ENCODE results near the gene LMO4. TPM values are rescaled to one million over a fixed set of nuclear protein-coding genes. Genes with fewer than 3 reads are reported as not detected.
A peak's percentile ranks its signal among the peaks of the same experiment; 100 is the strongest.

Gene LMO4, protein sequence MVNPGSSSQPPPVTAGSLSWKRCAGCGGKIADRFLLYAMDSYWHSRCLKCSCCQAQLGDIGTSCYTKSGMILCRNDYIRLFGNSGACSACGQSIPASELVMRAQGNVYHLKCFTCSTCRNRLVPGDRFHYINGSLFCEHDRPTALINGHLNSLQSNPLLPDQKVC
- polyA plus RNA-seq (ENCODE audit: insufficient read length in 12 of 12): 100 to 1,000 TPM in 1 of 12 donors, 10 to 100 TPM in 10, not detected in 1; 44.1 to 109 (median 55.2) TPM
- long read RNA-seq, donor 1, full-length matches to known transcripts: 54 of 216 reads
- long read RNA-seq, donor 1, partial matches to known transcripts: 162 of 216 reads
- long read RNA-seq, donor 1, other reads (novel, unspliced or antisense): 0 of 216 reads
- long read RNA-seq, donor 2, full-length matches to known transcripts: 32 of 150 reads
- long read RNA-seq, donor 2, partial matches to known transcripts: 118 of 150 reads
- long read RNA-seq, donor 2, other reads (novel, unspliced or antisense): 0 of 150 reads
- long read RNA-seq, donor 3, full-length matches to known transcripts: 12 of 88 reads
- long read RNA-seq, donor 3, partial matches to known transcripts: 76 of 88 reads
- long read RNA-seq, donor 3, other reads (novel, unspliced or antisense): 0 of 88 reads
- long read RNA-seq, donor 4, full-length matches to known transcripts: 13 of 13 reads
- long read RNA-seq, donor 4, partial matches to known transcripts: 0 of 13 reads
- long read RNA-seq, donor 4, other reads (novel, unspliced or antisense): 0 of 13 reads
- long read RNA-seq, donor 5, full-length matches to known transcripts: 36 of 36 reads
- long read RNA-seq, donor 5, partial matches to known transcripts: 0 of 36 reads
- long read RNA-seq, donor 5, other reads (novel, unspliced or antisense): 0 of 36 reads
- long read RNA-seq, donor 6, full-length matches to known transcripts: 5 of 5 reads
- long read RNA-seq, donor 6, partial matches to known transcripts: 0 of 5 reads
- long read RNA-seq, donor 6, other reads (novel, unspliced or antisense): 0 of 5 reads
- long read RNA-seq, donor 7, full-length matches to known transcripts: 19 of 19 reads
- long read RNA-seq, donor 7, partial matches to known transcripts: 0 of 19 reads
- long read RNA-seq, donor 7, other reads (novel, unspliced or antisense): 0 of 19 reads
- long read RNA-seq, donor 8, full-length matches to known transcripts: 23 of 23 reads
- long read RNA-seq, donor 8, partial matches to known transcripts: 0 of 23 reads
- long read RNA-seq, donor 8, other reads (novel, unspliced or antisense): 0 of 23 reads
- long read RNA-seq, donor 9, full-length matches to known transcripts: 30 of 30 reads
- long read RNA-seq, donor 9, partial matches to known transcripts: 0 of 30 reads
- long read RNA-seq, donor 9, other reads (novel, unspliced or antisense): 0 of 30 reads
- long read RNA-seq, donor 10, full-length matches to known transcripts: 42 of 42 reads
- long read RNA-seq, donor 10, partial matches to known transcripts: 0 of 42 reads
- long read RNA-seq, donor 10, other reads (novel, unspliced or antisense): 0 of 42 reads
- long read RNA-seq, donor 11, full-length matches to known transcripts: 35 of 35 reads
- long read RNA-seq, donor 11, partial matches to known transcripts: 0 of 35 reads
- long read RNA-seq, donor 11, other reads (novel, unspliced or antisense): 0 of 35 reads

DNA sequence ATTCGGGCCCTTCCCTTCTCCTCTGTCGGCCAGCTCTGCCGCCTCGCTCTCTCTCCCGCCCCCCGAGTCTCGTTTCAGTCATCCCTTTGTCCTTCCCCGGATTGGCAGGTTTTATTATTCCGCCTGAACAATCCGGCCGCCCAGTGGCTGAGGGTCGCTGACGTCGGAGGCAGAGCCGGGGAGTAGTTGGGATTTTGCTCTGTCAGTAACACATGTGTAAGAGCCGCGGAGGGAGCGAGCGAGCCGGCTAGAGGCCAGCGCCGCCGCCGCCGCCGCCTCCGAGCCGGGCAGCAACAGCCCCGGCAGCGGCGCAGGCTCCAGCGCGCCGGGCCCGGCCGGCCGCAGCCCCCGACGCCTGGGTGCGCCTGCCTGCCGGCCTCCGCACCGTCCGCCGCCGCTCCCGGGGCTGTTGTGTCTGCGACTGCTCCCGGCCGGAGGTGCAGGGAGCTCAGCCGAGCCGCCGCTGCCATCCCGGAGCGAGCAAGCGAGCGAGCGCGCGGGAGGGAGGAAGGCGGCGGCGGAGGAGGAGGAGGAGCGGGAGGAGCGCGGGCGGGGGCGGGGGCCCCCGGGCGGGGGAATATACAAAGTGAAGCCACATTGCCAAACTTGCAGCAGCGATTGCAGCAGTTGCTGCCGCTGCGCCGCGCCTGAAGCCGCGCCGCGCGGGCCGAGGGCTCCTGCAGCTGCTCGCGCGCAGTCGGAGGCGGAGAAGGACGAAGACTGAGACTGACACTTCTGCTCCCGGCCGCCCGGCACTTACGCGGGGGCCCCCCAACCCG is at the start of gene LMO4:
LMO4 (plus strand) TSS at position 609 of the 779 bp plus-strand sequence. CDS start 3,136 bp downstream, outside the sequence.
- peak; percentile 97 for DNase-seq

DNA sequence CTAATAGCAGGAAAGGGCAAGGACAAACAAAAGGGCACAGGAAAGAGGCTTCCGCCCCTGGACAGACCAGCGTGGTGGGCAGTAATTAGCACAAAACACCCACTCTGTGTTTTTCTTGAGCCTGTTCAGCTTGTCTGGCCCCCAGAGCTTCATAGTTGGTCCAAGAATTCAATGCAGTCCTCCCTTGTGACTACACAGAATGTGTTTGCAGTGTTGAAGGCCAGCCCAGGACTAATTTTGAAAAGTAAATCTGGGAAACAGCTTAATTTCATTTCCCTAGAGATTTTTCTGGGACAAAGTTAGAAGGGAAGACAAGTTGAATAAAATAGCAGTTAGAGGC is 49.2 kb upstream of the LMO4 start:
- DNase-seq: peak; percentile 58

DNA sequence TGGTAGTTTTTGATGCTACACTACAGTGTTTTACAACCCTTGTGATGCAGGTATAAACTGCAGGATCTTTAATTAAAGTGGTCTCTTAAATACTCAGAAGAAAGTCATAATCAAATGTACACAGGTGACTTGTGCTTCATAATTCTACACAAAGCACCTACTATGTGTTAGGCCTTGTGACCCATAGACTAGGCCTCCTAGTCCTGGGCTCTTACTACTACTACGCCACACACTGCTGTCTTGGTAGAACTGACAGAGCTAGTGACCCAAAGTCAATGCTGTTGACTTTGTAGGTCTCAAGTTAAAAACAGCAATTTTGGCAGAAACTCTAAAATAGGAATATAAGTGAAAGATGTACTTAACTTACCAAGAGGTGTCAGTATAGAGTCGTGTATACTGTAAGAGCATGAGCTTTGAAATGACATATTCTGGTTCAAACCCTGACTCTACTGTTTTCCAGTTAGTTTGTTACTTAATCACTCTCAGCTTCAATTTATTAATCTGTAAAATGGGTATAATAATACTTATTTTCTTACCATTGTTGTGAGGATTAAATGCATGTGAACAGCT is 48.6 kb upstream of the LMO4 start:
- DNase-seq: peak; percentile 5

DNA sequence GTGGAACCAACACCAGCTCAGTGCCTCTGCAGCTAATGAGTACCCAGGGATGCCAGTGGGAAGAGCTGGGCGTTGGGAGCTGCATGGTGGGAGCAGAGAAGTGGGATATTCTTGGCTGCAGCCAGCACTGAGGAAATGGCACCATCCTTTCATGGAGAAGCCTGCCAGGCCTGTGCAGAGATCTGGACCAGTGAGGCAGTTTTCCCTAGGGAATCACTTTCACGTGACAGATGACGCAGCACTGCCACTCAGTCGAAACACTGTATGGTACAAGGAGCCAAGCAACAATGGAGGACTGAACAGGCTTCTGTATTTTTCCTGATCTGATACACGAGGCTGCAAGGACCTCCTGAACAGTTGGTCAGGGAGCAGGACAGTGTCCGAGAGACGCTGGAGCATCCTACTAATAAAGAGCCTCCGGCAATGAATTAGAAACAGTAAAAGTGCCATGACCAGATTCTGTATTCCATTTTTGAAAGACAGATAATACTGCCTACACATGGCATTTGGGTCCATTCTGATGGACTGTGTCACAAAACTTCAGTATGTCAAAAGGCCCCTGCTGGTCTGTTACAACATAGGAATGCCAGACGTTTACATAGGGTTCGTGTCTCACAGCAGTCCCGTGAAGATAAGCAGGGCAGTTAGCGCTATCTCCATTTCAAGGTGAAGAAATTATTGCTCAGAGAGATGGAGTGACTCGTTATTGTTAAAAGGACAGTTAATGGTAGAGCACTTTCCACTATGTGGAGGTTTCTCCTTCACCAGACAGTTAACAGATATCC is 44.0 kb upstream of the LMO4 start:
- DNase-seq: no peak

DNA sequence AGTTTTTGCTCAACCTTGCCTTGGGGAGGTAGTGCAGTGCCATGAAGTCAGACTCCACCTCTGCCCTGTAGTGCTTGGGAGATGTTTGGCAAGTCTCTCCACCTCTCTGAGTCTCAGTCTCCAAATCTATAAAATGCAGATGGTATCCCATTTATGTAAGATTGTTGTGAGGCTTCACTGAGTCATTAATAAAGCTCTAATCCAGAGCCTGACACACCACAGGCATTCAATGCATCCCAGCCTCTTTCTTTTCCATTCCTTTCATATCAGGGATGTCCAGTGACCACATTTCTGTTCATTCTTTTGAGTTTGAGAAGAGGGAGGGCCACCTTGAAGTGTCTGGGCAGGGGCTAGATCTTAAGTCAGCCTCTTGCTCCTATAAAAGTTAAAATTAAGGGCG is 37.6 kb upstream of the LMO4 start:
- DNase-seq: no peak

DNA sequence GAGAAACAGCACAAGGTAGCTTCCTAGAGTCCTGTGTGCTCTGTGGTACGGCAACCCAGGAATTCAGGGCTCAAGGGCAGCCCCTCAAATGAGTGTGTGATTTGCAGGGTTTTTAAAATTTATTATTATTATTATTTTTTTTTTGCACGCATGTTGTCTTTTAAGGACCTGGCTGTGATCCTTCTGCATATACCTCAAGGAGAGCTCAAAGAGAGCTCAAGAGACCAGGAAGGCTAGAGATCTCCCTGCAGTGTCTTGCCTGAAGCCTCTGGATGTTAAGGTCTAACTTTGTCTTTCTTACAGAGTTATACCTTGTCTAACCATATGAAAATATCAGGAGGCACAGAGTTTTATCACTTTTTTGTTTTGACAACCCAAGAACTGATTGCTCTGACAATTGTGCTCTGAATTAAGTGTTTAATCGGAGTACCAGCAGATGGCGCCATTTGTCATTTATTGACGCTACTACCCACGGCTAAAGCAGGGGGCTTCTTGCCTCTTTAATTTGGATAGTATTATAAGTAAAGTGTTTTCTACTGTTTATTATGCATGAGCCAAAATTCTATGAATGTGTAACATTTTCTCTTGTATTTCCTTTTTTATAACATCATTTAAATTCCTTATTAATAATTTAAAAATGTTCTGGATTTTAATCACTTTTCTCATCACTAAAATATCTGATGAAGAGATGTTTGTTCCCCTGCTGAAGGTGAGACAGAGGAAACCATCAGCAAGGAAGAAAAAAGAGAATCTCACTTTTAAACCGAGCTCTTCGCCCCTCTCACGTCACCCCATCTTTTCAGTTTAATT is 35.8 kb upstream of the LMO4 start:
- DNase-seq: peak; percentile 82

DNA sequence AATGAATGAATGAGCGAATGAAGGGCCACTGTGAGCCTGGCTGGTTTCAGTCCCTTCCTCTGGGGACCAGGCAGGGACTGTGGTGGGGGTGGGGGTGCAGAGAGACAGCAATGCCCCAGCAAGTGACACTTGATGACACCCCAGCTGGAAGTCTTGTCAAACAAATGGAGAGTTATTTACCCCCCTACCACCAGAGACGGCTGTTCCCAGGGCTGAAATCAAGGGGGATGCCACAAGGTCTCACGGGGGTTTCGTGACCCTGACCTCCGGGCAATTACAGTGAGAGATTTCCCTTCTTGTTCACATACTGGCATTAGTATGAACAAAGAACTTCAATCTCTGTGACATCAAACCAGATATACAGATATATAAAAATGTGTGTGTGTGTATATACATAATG is 34.0 kb upstream of the LMO4 start:
- no peak for DNase-seq

DNA sequence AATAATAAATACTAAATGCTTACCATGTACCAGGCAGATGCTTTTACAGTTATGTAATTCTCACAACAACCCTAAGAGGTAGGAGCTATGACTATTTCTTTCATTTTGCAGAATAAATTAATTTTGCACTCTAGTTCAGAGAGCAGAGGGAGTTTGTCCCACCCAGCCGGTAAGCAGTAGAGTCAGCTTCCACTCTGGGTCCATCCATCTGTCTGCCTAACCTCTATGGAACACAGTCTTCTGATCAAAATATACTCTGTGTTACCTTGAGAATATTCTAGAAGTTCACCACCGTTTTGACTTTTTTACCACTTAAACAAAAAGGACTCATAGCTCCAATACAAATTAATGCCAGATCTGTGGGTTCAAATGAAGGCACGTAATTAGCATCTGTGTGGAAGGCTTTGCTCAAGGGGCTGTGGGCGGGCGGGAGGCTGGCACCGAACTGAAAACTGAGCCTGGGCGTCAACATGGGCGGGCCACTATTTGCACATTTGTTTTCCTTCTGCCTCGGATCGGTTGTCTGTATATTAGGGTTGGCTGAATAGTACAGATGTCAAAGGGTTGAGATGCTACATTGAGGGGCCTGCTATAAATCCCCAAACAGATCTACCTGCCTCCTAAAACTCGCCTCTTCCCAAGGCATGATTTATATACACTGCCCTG is 33.1 kb upstream of the LMO4 start:
- no peak for DNase-seq

DNA sequence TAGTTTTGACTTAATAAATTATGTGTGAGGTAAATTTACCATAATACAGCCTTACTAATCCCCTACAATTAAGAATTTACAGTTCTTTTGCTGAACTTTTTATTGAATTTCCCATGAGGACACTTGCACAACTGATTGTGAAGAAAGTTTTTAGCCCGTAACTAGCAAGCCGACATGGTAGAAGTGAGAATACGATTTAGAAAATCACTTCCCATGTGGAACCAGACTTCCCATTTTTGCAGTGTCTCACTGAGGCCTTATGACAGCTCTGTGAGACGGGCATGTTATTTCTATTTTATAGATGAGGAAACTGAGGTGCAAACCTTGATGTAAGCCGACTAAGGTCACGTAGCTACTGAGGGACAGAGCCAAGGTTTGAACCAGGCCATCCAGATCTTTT is 32.5 kb upstream of the LMO4 start:
- DNase-seq: no peak

DNA sequence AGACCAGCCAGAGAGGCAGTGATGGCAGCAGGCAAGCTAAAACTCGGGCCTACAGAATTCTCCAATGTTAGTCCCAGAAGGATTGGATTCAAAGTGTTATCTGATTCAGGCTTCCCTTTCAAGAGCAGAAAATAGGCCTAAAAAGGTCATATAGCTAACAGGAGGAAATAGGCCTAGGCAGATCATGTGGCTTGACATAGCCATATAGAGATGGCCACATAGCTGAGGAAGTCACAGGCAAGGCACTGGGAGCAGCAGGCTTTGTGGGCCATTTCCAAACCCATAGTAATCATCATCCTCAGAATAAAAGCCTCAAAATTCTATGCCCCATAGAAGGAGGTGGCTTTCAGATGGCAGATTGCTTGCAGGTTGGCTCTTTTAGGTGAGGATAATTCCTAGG is 29.0 kb upstream of the LMO4 start:
- DNase-seq: no peak

DNA sequence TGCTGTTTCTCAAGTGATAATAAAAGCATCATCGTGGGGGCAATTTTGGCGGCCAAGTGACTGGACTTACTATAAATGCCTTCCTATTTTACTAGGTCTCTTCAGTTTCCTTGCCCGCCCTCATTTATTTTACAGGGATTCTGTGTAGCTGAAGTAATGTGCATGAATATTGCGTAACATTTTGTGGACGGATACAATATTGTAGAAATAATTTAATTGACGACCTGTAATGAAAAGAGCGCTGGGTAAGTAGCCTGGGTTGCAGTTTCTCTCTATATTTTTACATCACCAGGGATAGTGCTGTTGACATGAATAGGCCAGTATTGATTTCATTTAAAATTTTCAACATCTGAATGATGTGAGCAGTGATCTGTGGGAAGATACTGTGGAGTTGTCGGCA is 28.1 kb upstream of the LMO4 start:
- DNase-seq: no peak

DNA sequence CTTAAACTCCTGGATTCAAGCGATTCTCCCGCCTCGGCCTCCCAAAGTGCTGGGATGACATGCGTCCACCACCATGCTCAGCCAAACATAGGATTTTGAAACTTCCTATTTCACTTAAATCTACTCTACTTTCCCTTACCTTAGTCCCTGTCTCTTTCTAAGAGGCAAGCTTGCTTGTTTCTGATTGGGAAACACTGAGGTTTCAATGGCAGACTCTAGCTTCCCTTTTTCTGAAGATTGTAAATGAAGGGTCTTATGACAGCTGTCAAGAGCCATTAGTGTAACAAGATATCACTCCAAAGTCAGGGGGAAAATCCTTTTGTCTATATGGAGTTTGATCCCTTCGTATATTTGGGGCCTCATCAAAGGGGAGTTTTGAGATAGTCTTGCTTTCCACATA is 23.5 kb upstream of the LMO4 start:
- DNase-seq: no peak

DNA sequence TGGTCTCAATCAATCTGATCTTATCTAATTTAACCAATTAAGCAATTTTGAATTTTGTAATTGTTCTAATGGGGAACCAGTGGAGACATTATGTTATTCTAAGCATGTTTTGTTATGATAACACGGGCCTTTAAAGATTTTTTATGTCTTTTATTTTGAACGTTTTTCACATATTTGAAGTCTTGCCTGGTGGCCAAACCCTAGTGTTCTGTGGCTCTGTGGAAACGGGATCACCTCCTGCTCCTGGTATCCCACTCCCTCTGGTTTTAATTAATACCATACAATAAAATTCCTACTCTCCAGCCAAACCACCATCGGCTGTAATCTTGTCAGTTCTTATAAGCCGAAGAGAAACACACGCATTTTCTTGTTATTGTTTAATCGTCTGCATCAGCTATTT is 22.9 kb upstream of the LMO4 start:
- DNase-seq: no peak

DNA sequence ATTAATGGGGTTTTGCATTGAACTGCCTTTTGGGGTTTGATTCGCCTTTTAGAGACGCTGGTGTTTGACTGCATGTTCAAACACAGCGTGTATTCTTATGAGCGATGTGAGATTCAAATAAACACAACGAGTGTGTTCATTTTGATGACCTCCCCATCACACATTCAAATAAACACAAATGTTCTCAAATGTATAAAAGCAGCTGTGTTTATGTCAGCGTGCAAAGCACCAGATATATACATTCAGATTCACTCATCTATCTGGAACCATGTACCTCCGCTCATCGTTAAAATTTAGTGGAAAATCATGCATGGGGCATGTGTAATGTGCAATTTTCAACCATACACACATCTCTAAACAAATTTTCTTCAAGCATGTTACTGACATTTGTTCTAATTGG is 21.4 kb upstream of the LMO4 start:
- DNase-seq: no peak

DNA sequence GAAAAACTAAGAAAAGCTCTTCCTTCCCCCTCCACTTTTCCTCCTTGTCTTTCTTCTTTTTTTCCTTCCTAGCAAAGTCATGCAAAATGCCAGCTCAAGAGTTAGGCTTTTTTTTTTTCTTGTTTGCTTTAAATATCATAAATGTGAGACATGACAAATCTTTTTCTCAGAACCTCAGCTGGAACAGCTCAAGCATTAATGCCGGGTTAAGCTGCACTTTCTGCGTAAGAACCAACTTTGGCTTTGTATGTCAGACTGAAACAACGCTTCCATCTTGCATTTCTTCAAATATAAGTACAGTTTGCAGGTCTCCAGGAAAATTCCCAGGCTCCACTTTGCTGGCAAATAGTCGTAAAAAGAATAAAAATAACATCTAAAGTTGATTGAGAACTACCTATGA is 20.7 kb upstream of the LMO4 start:
- DNase-seq: no peak

DNA sequence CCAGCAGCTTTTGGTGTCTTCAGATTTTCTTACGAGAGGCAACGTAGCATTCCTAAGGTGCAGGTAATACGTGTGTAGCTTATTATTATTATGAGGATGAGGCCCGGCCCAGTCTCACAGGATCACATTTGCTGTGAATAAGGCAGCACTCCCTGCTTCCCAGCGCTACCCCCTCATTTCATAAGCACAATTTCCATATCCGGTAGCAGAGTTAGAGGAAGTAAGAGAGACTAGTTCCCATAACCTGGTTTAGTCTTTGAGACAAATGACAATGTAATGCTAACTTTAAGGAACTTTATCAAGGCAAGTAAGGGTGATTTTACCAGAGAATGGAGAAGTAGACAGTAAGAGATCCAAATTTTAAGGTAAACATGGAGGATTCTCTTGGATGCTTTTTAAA is 14.6 kb upstream of the LMO4 start:
- DNase-seq: no peak

DNA sequence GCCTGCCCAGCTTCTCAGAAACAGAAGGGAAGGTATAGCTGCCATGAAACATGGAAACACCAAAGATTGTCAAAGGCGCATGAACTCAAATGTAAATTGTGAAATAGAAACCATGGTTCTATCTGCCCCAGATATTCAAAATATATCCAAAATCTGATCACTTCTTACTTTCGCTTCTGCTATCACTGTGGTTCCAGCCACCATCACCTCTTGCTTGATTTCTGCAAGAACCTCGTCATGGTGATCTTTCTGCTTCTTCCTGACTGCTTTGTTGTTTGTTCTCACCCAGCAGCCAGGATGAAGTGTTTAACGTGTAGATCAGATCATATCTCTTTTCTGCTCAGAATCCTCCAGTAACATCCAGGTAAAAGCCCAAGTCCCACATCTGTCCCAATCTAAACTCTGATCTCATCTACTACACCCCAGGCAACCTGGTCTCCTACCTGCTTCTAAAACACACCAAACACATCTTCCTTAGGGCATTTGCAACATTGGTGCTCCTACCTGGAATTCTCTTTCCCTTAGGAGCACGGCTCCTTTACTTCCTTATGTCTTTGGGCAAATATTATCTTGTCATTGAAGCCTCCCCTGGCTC is 10.5 kb upstream of the LMO4 start:
- DNase-seq: no peak

Measured in muscle of arm (tissue), 14 donors.